ENCODE measurements around the gene FCMR. TPM values are rescaled to one million over a fixed set of nuclear protein-coding genes. Genes with fewer than 3 reads are reported as not detected.
A peak's percentile ranks its signal among the peaks of the same experiment; 100 is the strongest.

FCMR gene
- total and polyA plus RNA-seq, 9 of the 15 experiments (the other 6 are each of a cell fraction or from before 2014, with no cell fraction given), result 0.11 to 0.82 (median 0.20) TPM; not detected in 5

GRCh38 chr1:206890125-206891060 lies 31.3 kb downstream of the FCMR start:
- DNase-seq (ENCODE audit: extremely low read depth in 1 of 4, low spot score in 3 of 4) (no peak), ATAC-seq (peak; percentile 55; the same call in 2 of the 3 replicates), FAIRE-seq (peak; percentile 58)
- Histone ChIP-seq H3K36me3 (ENCODE audit: control insufficient read depth, insufficient read depth, low read length) (no peaks in the 10 kb centered on the region), H2AFZ (ENCODE audit: low read depth, low read length) (0 out of 2 replicates have a peak overlapping the region, but pooled peaks have one; percentile 21), H4K20me1 (replicated peaks; ENCODE audit: control insufficient read depth, insufficient read depth, low read length) (no peaks in the 10 kb centered on the region), H3K27me3 (ENCODE audit: control insufficient read depth in 2 of 2, insufficient read depth in 2 of 2, low read length in 2 of 2) (peaks cover 33 to 36% of the 10 kb centered on the region in 2 experiments), H3K79me2 (ENCODE audit: control insufficient read depth, insufficient read depth, low read length) (no peaks in the 10 kb centered on the region), H3K9me3 (replicated peaks; ENCODE audit: control insufficient read depth, insufficient read depth, low read depth, low read length) (no peaks in the 10 kb centered on the region), H3K4me1 (replicated peaks in 1 of 2; ENCODE audit: control insufficient read depth in 2 of 2, insufficient read depth in 2 of 2, low read length in 2 of 2) (peaks cover 0 to 12% of the 10 kb centered on the region in 2 experiments; a peak in 4 of 5 replicates), H3K4me3 (no peak overlapping the region), H3K9me1 (ENCODE audit: control insufficient read depth, insufficient read depth, low read length) (no peaks in the 10 kb centered on the region), H3K9ac (ENCODE audit: insufficient read depth in 1 of 2, low read depth in 2 of 2, low read length in 2 of 2) (no peak overlapping the region), H3K4me2 (ENCODE audit: insufficient read depth, low read length) (peak overlapping the region; percentile 30; the same call in 1 of the 2 replicates), H3K27ac (ENCODE audit: extremely low read depth, low read depth, low read length) (no peak overlapping the region)
- ChIA-PET POLR2A (interaction anchor here (0.6 kb wide), 1 partner anchor 43 kb away, joined by 3 read pairs; no protein-coding TSS in a partner anchor), CTCF (ENCODE audit: low intra/inter-chr PET ratio) (no interaction called here)
- intact Hi-C loops (cut with micrococcal nuclease), result no loop called here
- WGBS (ENCODE audit: insufficient coverage, low coverage, missing lambda C conversion rate), result 13% methylated on average over 15 of the region's 15 CpGs
- BruUV-seq (replicated peaks), result no TSS peak
- in situ Hi-C loops (cut with MboI), result no loop called here
- TF ChIP-seq TAL1 (IDR thresholded peaks at IDR 0.05), result no peak
- peak; percentile 88 for TF ChIP-seq ZNF175 (CRISPR knock-in tag; IDR thresholded peaks at IDR 0.05; ENCODE audit: low read depth)
- TF ChIP-seq ZNF589 (CRISPR knock-in tag; IDR thresholded peaks at IDR 0.05; ENCODE audit: low read depth), result peak; percentile 41; the same call in 1 of the 2 replicates
- TF ChIP-seq RCOR1 (IDR thresholded peaks at IDR 0.05; ENCODE audit: borderline replicate concordance in 1 of 2, low read depth in 2 of 2, low read length in 2 of 2), result peak in 1 of 2 experiments; percentile 40; a peak in 1 of 4 replicates
- TF ChIP-seq MEF2D (tag; conservative IDR thresholded peaks at IDR 0.05; ENCODE audit: low read depth), result peak; percentile 83
- no peak for TF ChIP-seq ZNF354B (CRISPR knock-in tag; IDR thresholded peaks at IDR 0.05)
- peak in 1 of 2 experiments; percentile 39; a peak in 1 of 4 replicates for TF ChIP-seq ZNF318 (IDR thresholded peaks at IDR 0.05; ENCODE audit: borderline replicate concordance in 1 of 2, low read depth in 1 of 2)
- TF ChIP-seq ZNF583 (CRISPR knock-in tag; IDR thresholded peaks at IDR 0.05), result no peak
- TF ChIP-seq MAX (CRISPR knock-in tag; IDR thresholded peaks at IDR 0.05), result peak; percentile 26; the same call in 1 of the 2 replicates
- peak; percentile 24; the same call in 1 of the 2 replicates for TF ChIP-seq JUND (IDR thresholded peaks at IDR 0.05; ENCODE audit: borderline replicate concordance, low read depth, low read length)
- TF ChIP-seq JUND (tag; IDR thresholded peaks at IDR 0.05; ENCODE audit: borderline replicate concordance, low read depth, low read length), result peak; percentile 38; the same call in 1 of the 3 replicates
- peak; percentile 18; the same call in 1 of the 2 replicates for TF ChIP-seq LEF1 (IDR thresholded peaks at IDR 0.05)

Data from K562 (cell line).